MM.1S (cell line): ENCODE measurements around the gene BBOX1.

ENCODE experiments used
- EZH2 ChIP-seq: fragments of 300-600 bp; sonication (generic); optimal IDR thresholded peaks from 2 replicates; pipeline ENCODE3; 2017; ENCODE audit warnings: low read depth, mild to moderate bottlenecking, antibody characterized with exemption, low read length, mixed read lengths
- TF ChIP-seq, protein P1 (sequence below): fragments of 300-600 bp; sonication (generic); IDR thresholded peaks from 2 replicates; pipeline ENCODE4 v1.5.1; 2016; ENCODE audit warnings: antibody characterized with exemption, low read length, mixed read lengths

DNA sequence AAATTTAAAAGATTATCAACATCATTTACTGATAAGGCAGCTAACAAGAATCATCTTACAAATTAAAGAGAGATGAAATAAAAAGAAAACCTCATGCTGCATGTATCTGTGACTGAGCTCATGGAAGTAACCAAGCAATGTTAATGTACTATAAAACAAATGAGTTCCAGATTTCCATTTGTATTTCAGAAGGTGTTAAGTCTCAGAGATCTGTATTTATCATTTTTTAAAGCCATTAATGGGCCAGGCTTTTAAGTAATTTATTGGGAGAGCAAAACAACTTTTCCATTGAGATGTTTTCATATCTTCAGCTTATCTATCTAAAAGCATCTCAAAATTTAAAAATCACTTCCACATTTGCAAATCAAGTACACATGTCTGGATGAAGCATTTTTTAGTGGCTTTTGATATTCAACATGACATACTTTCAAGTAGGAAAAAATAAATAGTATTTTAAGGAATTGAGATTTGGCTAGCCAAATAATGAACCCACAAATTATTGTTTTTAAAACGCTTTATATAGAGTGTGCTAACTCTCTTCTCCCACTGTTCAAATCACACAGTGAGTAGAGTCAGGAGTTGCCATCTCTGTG, 17.9 kb upstream of the BBOX1 start:
- TF ChIP-seq, protein P1, sequence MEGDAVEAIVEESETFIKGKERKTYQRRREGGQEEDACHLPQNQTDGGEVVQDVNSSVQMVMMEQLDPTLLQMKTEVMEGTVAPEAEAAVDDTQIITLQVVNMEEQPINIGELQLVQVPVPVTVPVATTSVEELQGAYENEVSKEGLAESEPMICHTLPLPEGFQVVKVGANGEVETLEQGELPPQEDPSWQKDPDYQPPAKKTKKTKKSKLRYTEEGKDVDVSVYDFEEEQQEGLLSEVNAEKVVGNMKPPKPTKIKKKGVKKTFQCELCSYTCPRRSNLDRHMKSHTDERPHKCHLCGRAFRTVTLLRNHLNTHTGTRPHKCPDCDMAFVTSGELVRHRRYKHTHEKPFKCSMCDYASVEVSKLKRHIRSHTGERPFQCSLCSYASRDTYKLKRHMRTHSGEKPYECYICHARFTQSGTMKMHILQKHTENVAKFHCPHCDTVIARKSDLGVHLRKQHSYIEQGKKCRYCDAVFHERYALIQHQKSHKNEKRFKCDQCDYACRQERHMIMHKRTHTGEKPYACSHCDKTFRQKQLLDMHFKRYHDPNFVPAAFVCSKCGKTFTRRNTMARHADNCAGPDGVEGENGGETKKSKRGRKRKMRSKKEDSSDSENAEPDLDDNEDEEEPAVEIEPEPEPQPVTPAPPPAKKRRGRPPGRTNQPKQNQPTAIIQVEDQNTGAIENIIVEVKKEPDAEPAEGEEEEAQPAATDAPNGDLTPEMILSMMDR = no peak
- no peak for TF ChIP-seq EZH2
